ENCODE data around the gene KLHDC1. TPM values are rescaled to one million over a fixed set of nuclear protein-coding genes. Genes with fewer than 3 reads are reported as not detected.
"Not testable (repeated sequence)": the region's sequence is repeated elsewhere in the genome, so short reads cannot be mapped to it uniquely, and the experiment has no call there.

The KLHDC1 gene
- total RNA-seq, 1 donor from 2014 or later: 0.93 TPM

GRCh38 chr14:49735669-49736068 is 42.7 kb downstream of the KLHDC1 start:
- intact Hi-C loops (cut with micrococcal nuclease); H3K36me3 Mint-ChIP-seq (ENCODE audit: low read depth); H3K27me3 Mint-ChIP-seq (ENCODE audit: insufficient read depth); H3K27ac Mint-ChIP-seq; H3K4me1 Mint-ChIP-seq (ENCODE audit: low read depth); H3K4me3 Mint-ChIP-seq; H3K9me3 Mint-ChIP-seq; DNase-seq (ENCODE audit: low spot score): not testable (repeated sequence)

DNA sequence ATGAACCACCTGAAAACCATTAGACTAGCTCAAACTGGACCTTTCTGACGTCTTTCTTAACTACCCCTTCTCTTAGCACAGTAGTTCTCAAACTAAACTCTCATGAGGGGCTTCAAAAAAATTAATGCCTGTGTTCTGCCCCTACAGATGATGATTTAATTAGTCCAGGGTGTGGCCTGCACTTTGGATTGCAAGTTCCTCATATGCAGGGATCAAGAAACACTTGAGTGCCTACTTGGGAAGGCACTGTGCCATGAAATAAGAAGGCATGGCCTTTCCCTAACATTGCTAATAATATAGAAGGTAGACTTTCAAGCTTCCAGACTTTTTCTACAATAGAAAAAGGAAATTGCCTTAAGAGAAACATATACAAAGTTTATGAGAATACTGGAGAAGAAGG is 52.3 kb downstream of the KLHDC1 start:
- DNase-seq (ENCODE audit: low spot score): no peak
- Mint-ChIP-seq H3K27ac (no peak overlapping the region), H3K27me3 (ENCODE audit: insufficient read depth) (peaks cover 5% of the 10 kb centered on the region), H3K4me3 (no peak overlapping the region), H3K9me3 (no peaks in the 10 kb centered on the region), H3K4me1 (ENCODE audit: low read depth) (no peaks in the 10 kb centered on the region), H3K36me3 (ENCODE audit: low read depth) (no peaks in the 10 kb centered on the region)
- intact Hi-C loops (cut with micrococcal nuclease): no loop called here

DNA sequence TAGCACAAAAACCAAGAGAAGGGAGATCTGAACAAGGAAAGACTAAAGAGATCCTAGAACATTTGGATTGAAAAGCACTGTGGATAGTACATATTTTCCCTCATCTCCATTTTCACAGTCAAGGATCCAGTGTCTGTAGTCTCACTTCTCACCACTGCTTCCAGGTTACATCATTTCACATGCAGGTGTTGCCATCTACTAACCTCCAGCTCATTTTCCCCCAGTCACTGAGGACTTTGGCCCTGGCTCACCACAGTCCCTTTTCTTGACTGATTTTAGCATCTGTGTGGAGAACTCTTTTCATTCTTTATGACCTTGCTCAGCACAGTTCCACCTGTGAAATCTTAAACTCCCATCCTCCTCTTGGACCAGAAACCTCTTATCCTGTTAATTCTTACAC is 53.6 kb downstream of the KLHDC1 start:
- DNase-seq (ENCODE audit: low spot score); H3K4me1 Mint-ChIP-seq (ENCODE audit: low read depth); H3K4me3 Mint-ChIP-seq; intact Hi-C loops (cut with micrococcal nuclease); H3K27me3 Mint-ChIP-seq (ENCODE audit: insufficient read depth); H3K27ac Mint-ChIP-seq; H3K9me3 Mint-ChIP-seq; H3K36me3 Mint-ChIP-seq (ENCODE audit: low read depth): not testable (repeated sequence)

GRCh38 chr14:49754570-49755097 is 61.7 kb downstream of the KLHDC1 start:
- H3K9me3 Mint-ChIP-seq: no peaks in the 10 kb centered on the region

DNA sequence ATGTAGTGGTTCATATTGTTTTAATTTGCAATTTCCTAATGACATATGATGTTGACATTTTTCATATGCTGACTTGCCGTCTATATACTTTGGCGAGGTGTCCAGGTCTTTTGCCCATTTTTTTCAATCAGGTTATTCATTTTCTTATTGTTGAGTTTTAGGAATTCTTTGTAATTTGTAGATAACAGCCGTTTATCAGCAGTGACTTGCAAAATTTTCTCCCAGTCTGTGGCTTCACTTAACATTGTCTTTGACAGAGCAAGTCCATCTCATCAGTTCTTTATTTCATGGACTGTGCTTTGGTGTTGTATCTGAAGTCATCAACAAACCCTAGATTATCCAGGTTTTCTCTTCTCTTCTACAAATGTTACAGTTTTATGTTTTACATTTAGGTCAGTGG is 62.5 kb downstream of the KLHDC1 start:
- no peak overlapping the region for H3K27ac Mint-ChIP-seq
- no peak overlapping the region for H3K4me3 Mint-ChIP-seq
- H3K4me1 Mint-ChIP-seq (ENCODE audit: low read depth): no peaks in the 10 kb centered on the region
- intact Hi-C loops (cut with micrococcal nuclease): no loop called here
- no peak for DNase-seq (ENCODE audit: low spot score)
- peaks cover 4% of the 10 kb centered on the region for H3K27me3 Mint-ChIP-seq (ENCODE audit: insufficient read depth)
- H3K9me3 Mint-ChIP-seq: no peaks in the 10 kb centered on the region
- no peaks in the 10 kb centered on the region for H3K36me3 Mint-ChIP-seq (ENCODE audit: low read depth)

More at GRCh38 chr14:49754570-49755097, 61.7 kb downstream of the KLHDC1 start:
- Mint-ChIP-seq H3K27me3 (ENCODE audit: insufficient read depth) (peaks cover 4% of the 10 kb centered on the region), H3K4me1 (ENCODE audit: low read depth) (no peaks in the 10 kb centered on the region), H3K27ac (no peak overlapping the region), H3K4me3 (no peak overlapping the region), H3K36me3 (ENCODE audit: low read depth) (no peaks in the 10 kb centered on the region)
- intact Hi-C loops (cut with micrococcal nuclease): no loop called here
- no peak for DNase-seq (ENCODE audit: low spot score)

GRCh38 chr14:49761839-49762551 is 69.1 kb downstream of the KLHDC1 start:
- Mint-ChIP-seq H3K4me3 (no peak overlapping the region), H3K27me3 (ENCODE audit: insufficient read depth) (peaks cover 7% of the 10 kb centered on the region), H3K9me3 (no peaks in the 10 kb centered on the region), H3K4me1 (ENCODE audit: low read depth) (peaks cover 4% of the 10 kb centered on the region), H3K27ac (no peak overlapping the region), H3K36me3 (ENCODE audit: low read depth) (no peaks in the 10 kb centered on the region)
- DNase-seq (ENCODE audit: low spot score): no peak
- intact Hi-C loops (cut with micrococcal nuclease): no loop called here

GRCh38 chr14:49766839-49767238 is 73.9 kb downstream of the KLHDC1 start:
- H3K9me3 Mint-ChIP-seq: no peaks in the 10 kb centered on the region
- H3K4me3 Mint-ChIP-seq: peak overlapping the region; percentile 91
- no peak for DNase-seq (ENCODE audit: low spot score)
- peaks cover 2% of the 10 kb centered on the region for H3K27me3 Mint-ChIP-seq (ENCODE audit: insufficient read depth)
- peak overlapping the region; percentile 99 for H3K27ac Mint-ChIP-seq
- peaks cover 6% of the 10 kb centered on the region for H3K36me3 Mint-ChIP-seq (ENCODE audit: low read depth)
- peaks cover 33% of the 10 kb centered on the region for H3K4me1 Mint-ChIP-seq (ENCODE audit: low read depth)
- intact Hi-C loops (cut with micrococcal nuclease): loop anchor here (1.0 to 5.0 kb wide), 5 partner anchors 74 to 960 kb away; partner anchors contain the start of genes DMAC2L, KLHDC1, L2HGDH and RPS29

GRCh38 chr14:49767270-49767570 is 74.3 kb downstream of the KLHDC1 start:
- Mint-ChIP-seq H3K4me3 (peak overlapping the region; percentile 91), H3K4me1 (ENCODE audit: low read depth) (peaks cover 33% of the 10 kb centered on the region), H3K36me3 (ENCODE audit: low read depth) (peaks cover 6% of the 10 kb centered on the region), H3K27me3 (ENCODE audit: insufficient read depth) (peaks cover 2% of the 10 kb centered on the region), H3K9me3 (no peaks in the 10 kb centered on the region), H3K27ac (peak overlapping the region; percentile 99)
- intact Hi-C loops (cut with micrococcal nuclease): loop anchor here (1.0 to 5.0 kb wide), 5 partner anchors 74 to 960 kb away; partner anchors contain the start of genes DMAC2L, KLHDC1, L2HGDH and RPS29
- DNase-seq (ENCODE audit: low spot score): no peak

- H3K4me3 Mint-ChIP-seq: peak within 1 kb of the TSS; percentile 99
- peaks cover 33% of the 10 kb centered on the region for H3K4me1 Mint-ChIP-seq (ENCODE audit: low read depth)
- peak within 1 kb of the TSS; percentile 100 for H3K27ac Mint-ChIP-seq
- H3K36me3 Mint-ChIP-seq (ENCODE audit: low read depth): peaks cover 6% of the 10 kb centered on the region
- intact Hi-C loops (cut with micrococcal nuclease): loop anchor here (1.0 to 5.0 kb wide), 13 partner anchors 21 to 960 kb away; partner anchors contain the start of genes ARF6, DMAC2L, KLHDC1 and L2HGDH
- peak; percentile 89 for DNase-seq (ENCODE audit: low spot score)
- peaks cover 2% of the 10 kb centered on the region for H3K27me3 Mint-ChIP-seq (ENCODE audit: insufficient read depth)
- H3K9me3 Mint-ChIP-seq: no peaks in the 10 kb centered on the region
Observed at GRCh38 chr14:49767571-49768300, 74.8 kb downstream of the KLHDC1 start, which contains the start of gene KLHDC2. TSS of gene KLHDC2 (plus strand) at chr14:49768153. CDS start at chr14:49768469, 316 bp downstream.

GRCh38 chr14:49768301-49769121 is 75.6 kb downstream of the KLHDC1 start:
- peaks cover 33% of the 10 kb centered on the region for H3K4me1 Mint-ChIP-seq (ENCODE audit: low read depth)
- H3K36me3 Mint-ChIP-seq (ENCODE audit: low read depth): peaks cover 6% of the 10 kb centered on the region
- H3K27me3 Mint-ChIP-seq (ENCODE audit: insufficient read depth): peaks cover 2% of the 10 kb centered on the region
- intact Hi-C loops (cut with micrococcal nuclease): loop anchor here (1.0 to 5.0 kb wide), 10 partner anchors 20 to 959 kb away; partner anchors contain the start of genes ARF6, MGAT2, NEMF and POLE2
- no peaks in the 10 kb centered on the region for H3K9me3 Mint-ChIP-seq
- H3K4me3 Mint-ChIP-seq: peak overlapping the region; percentile 99
- DNase-seq (ENCODE audit: low spot score): peak; percentile 69
- peak overlapping the region; percentile 100 for H3K27ac Mint-ChIP-seq

DNA sequence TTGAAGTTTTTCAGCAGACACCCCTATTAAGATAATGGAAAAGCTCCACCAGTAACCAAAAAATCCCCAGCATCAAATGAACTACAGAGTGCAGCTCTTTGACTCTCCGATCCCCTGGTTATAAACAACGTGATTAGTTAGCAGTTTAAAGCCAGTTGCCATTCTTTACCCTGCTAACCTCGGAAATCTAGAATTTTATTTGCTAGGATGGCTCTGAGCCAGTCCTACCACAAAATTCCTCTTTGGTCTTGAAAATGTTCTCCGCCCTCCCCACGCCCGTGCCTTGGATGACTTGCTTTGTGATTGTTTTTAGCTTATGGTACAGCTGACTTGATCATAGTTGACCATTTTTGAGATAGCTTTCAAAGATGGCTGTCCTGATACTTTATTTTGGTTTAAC is 76.3 kb downstream of the KLHDC1 start:
- no peaks in the 10 kb centered on the region for H3K9me3 Mint-ChIP-seq

GRCh38 chr14:49769581-49770211 is 76.8 kb downstream of the KLHDC1 start:
- H3K27me3 Mint-ChIP-seq (ENCODE audit: insufficient read depth): peaks cover 2% of the 10 kb centered on the region
- H3K27ac Mint-ChIP-seq: peak overlapping the region; percentile 100
- peak overlapping the region; percentile 99 for H3K4me3 Mint-ChIP-seq
- peaks cover 8% of the 10 kb centered on the region for H3K36me3 Mint-ChIP-seq (ENCODE audit: low read depth)
- H3K9me3 Mint-ChIP-seq: no peaks in the 10 kb centered on the region
- DNase-seq (ENCODE audit: low spot score): no peak
- intact Hi-C loops (cut with micrococcal nuclease): loop anchor here (2.0 to 5.0 kb wide), 7 partner anchors 19 to 958 kb away; partner anchors contain the start of genes ARF6, NEMF, SOS2 and VCPKMT
- peaks cover 35% of the 10 kb centered on the region for H3K4me1 Mint-ChIP-seq (ENCODE audit: low read depth)

More for the DNA sequence above, 76.3 kb downstream of the KLHDC1 start:
- H3K4me1 Mint-ChIP-seq (ENCODE audit: low read depth): peaks cover 33% of the 10 kb centered on the region
- H3K36me3 Mint-ChIP-seq (ENCODE audit: low read depth): peaks cover 6% of the 10 kb centered on the region
- no peak for DNase-seq (ENCODE audit: low spot score)
- intact Hi-C loops (cut with micrococcal nuclease): loop anchor here (2.0 to 5.0 kb wide), 7 partner anchors 20 to 958 kb away; partner anchors contain the start of genes ARF6, NEMF, SOS2 and VCPKMT
- peak overlapping the region; percentile 100 for H3K27ac Mint-ChIP-seq
- peak overlapping the region; percentile 99 for H3K4me3 Mint-ChIP-seq
- H3K27me3 Mint-ChIP-seq (ENCODE audit: insufficient read depth): peaks cover 2% of the 10 kb centered on the region

Measured in activated T-helper 1 cell treated with anti-CD3 and anti-CD28 coated beads, Interleukin-12 subunit alpha, Interleukin-12 subunit beta, Interleukin-2, Interleukin-4 antibody, amounts not matched to agents 30 ng/mL and 10 ng/mL and 1 ng/mL, durations not matched to agents 14 hours and 24 hours and 36 hours (primary cell).